ENCODE measurements around the gene WASHC2A.
"Not testable (repeated sequence)": the region's sequence is repeated elsewhere in the genome, so short reads cannot be mapped to it uniquely, and the experiment has no call there.

GRCh38 chr10:50112419-50113112 is 44.8 kb downstream of the WASHC2A start:
- TF ChIP-seq, protein P1, sequence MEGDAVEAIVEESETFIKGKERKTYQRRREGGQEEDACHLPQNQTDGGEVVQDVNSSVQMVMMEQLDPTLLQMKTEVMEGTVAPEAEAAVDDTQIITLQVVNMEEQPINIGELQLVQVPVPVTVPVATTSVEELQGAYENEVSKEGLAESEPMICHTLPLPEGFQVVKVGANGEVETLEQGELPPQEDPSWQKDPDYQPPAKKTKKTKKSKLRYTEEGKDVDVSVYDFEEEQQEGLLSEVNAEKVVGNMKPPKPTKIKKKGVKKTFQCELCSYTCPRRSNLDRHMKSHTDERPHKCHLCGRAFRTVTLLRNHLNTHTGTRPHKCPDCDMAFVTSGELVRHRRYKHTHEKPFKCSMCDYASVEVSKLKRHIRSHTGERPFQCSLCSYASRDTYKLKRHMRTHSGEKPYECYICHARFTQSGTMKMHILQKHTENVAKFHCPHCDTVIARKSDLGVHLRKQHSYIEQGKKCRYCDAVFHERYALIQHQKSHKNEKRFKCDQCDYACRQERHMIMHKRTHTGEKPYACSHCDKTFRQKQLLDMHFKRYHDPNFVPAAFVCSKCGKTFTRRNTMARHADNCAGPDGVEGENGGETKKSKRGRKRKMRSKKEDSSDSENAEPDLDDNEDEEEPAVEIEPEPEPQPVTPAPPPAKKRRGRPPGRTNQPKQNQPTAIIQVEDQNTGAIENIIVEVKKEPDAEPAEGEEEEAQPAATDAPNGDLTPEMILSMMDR (IDR thresholded peaks at IDR 0.05), result not testable (repeated sequence)
- TF ChIP-seq POLR2AphosphoS5 (IDR thresholded peaks at IDR 0.05); POLR2A (IDR thresholded peaks at IDR 0.05; ENCODE audit: low read depth): not testable (repeated sequence)

All from esophagus muscularis mucosa (tissue), 3 donors.